CD4-positive, alpha-beta T cell treated with Interleukin-12 subunit alpha and Interleukin-12 subunit beta, for 1 hour (primary cell): ENCODE measurements around the gene SERPINB12.

Experiments
- DNase-seq: peaks from one replicate; pipeline ENCODE4 v3.0.0-alpha.2; 2020

SERPINB12 gene

DNA sequence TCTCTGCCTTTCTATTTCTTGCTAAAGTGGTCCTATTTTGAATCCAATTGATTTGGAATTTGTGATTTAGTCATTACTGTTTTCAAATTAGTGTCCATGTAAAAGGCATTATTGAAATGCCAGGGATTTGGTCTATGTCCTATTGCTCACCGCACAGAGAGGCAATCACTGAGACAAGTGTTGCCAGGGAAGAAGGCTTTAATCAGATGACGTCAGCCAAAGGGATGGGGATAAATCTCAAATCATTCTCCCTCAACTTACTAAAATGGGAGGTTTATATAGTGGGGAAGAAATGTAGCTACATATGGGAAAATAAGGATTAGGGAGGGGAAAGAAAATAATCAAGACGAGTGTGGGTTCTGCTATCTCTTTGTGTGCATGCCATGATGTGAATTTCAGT lies 9.6 kb downstream of the SERPINB12 start:
- no peak for DNase-seq

DNA sequence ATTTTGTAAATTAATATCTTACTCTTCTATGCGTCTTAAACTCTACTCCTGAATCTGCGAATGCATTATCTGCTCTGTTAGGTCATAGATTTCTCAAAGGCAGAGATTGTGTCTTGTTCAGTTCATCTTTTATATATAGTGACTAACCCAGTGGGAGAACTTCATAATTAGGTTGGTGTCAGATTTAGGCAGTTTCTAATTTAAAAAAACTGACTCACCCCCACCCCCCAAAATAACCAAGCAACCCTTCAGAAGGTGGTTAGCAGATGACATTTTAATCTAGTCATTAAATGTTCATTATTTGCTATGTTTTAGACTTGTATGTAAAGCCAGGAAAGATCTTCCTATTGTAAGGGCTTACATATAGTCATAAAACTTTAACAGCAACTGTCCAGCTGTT lies 10.4 kb downstream of the SERPINB12 start:
- no peak for DNase-seq

DNA sequence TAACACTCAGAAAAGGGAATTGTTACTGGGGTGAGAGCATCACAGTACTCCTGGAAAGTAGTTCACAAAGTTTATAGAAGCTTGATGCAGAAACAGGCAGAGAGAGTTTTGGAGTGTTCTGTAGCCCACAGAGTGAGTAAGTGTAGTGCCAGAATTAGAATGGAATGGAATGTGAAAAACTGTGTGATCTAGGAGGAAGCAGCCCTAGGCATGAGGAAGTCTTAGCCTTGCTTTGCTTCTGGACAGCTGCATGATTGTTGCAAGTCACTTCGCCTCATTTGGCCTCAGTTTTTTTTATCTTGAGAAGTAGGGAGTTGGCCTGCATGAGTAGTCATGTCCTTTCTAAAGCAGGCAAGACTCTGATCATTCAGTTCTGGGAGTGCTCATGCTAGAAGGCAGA lies 10.9 kb downstream of the SERPINB12 start:
- no peak for DNase-seq

GRCh38 chr18:63559567-63560491 lies 17.7 kb downstream of the SERPINB12 start:
- DNase-seq = no peak

DNA sequence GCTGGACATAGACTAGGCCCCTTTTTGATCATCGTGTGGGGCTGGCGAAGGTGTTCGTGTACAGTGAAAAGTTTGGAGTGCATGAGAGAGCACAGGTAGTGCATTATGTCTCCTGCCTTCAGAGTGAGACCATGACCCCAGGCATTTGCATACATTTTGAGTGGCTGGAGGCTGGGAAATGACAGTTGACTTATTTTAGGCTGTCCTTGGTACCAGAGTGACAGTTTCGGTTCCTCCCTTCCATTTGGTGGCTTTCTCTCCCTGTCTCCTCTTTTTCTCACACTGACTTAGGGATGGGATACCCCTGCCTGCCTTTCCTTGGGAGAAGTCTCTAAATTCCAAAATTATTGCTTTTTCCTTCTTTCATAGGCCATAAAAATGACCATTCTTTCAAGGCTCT lies 20.1 kb downstream of the SERPINB12 start:
- DNase-seq = no peak

DNA sequence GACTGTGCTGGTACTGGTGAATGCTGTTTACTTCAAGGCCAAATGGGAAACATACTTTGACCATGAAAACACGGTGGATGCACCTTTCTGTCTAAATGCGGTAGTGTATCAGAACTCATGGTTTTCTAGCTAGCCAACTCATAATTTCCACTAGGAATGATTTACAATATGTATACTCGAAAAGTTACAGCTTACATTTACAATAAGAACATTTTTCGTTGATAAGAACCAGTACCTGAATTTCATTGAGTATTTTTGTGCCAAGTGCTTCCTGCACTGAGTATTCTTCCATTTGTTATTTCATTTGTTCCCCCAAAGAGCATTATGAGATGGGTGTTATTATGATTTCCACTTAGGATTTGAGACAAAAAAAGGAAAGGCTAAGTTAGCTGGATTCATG lies 21.9 kb downstream of the SERPINB12 start:
- no peak for DNase-seq

DNA sequence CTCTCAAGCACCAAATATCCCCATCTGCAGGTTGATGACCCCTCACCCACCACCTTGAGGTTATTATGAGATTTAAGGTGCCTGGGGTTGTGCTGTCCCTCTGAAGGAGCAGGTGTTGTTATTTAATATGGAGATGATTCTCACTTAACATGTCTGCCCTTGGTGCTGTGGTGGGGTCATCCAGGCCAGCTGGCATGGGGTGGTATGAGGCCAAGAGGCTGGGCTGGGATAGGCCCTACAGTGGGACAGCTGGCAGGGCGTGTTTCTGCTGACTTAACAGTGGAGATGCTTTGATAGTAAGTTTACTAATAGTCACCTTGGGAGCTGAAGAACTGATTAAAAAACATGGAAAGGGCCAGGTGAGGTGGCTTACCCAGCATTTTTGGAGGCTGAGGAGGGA lies 22.4 kb downstream of the SERPINB12 start:
- DNase-seq = no peak

- DNase-seq = no peak
Measured at GRCh38 chr18:63567276-63567675, 25.1 kb downstream of the SERPINB12 start.

DNA sequence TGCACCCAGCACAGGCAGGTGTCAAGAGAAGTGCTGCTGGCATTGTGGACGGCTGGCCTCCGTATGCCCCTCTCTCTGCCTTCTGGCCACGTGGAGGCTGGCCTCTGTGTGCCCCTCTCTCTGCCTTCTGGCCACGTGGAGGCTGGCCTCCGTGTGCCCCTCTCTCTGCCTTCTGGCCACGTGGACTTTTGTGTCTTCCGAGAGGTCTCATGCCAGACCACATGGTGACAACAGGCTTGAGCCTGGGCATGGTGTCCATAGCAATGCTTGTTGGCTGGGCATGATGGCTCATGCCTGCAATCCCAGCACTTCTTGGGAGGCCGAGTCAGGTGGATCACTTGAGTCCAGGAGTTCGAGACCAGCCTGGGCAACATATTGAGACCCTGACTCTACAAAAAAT lies 25.7 kb downstream of the SERPINB12 start:
- DNase-seq = no peak

- DNase-seq = no peak
Measured at GRCh38 chr18:63570721-63571120, 28.6 kb downstream of the SERPINB12 start.

- DNase-seq = no peak
Measured at GRCh38 chr18:63575681-63576080, 33.5 kb downstream of the SERPINB12 start.

- DNase-seq = peak; percentile 1
Measured at GRCh38 chr18:63578357-63578958, 36.3 kb downstream of the SERPINB12 start.

- no peak for DNase-seq
Measured at GRCh38 chr18:63579616-63580015, 37.4 kb downstream of the SERPINB12 start.

GRCh38 chr18:63585988-63586387 lies 43.8 kb downstream of the SERPINB12 start:
- DNase-seq = no peak

- DNase-seq = no peak
Measured at GRCh38 chr18:63586431-63586830, 44.3 kb downstream of the SERPINB12 start.

- no peak for DNase-seq
Measured at GRCh38 chr18:63586966-63587365, 44.8 kb downstream of the SERPINB12 start, which contains the start of gene SERPINB13. Gene SERPINB13, plus strand, starts transcription at chr18:63587343. Its CDS starts 1,325 bp downstream, at chr18:63588668.

- no peak for DNase-seq
Measured at GRCh38 chr18:63588909-63589308, 46.7 kb downstream of the SERPINB12 start.

DNA sequence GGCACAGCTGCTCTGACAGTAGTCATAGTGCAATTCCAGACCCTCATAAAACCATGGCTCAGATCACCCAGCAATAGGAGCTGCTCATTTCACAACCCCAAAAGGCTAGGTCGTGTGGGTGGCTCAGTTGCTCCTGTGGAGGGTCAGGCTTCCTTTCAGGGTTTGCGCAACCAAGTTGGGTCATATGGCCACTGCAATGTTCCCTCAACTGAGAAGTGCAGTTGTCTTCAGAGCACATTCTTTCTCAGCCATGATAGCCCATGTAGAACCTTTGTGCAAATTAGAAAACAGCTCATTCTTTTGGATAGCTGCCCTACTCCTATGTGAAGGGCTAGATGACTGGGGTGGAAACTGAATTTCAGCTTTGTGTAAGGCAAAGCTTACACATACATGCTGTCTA lies 48.2 kb downstream of the SERPINB12 start:
- no peak for DNase-seq

DNA sequence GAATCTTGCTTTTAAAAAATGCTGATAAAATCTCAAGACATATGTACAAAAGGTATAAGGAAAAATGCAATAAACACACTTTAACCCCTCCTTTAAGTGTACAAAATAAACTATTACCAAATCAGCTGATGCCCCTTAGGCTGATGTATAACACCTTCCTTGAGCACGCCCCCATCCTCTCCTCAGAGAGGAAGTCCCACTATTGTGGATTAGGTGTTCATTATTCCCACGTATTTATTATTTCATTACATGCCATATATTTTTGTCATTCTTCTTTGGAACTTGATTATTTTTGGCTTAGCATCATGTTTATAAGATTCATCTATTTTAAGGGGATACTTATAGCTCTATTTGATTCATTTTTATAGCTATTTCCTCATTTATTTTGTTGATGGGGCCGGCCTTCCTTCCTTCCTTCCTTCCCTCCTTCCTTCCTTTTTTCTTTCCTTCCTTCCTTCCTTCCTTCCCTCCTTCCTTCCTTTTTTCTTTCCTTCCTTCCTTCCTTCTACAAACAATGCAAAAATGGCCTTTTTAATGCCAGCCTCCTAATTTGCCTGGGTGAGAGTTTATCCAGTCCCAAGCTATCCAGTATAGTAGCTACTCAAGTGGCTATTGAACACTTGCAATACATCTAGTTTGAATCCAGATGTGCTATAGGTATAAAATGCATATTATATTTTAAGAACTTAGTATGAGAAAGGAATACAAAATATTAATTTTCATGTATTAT lies 49.0 kb downstream of the SERPINB12 start:
- DNase-seq = no peak

GRCh38 chr18:63591725-63592124 lies 49.6 kb downstream of the SERPINB12 start:
- no peak for DNase-seq

GRCh38 chr18:63592471-63592870 lies 50.3 kb downstream of the SERPINB12 start:
- DNase-seq = no peak

DNA sequence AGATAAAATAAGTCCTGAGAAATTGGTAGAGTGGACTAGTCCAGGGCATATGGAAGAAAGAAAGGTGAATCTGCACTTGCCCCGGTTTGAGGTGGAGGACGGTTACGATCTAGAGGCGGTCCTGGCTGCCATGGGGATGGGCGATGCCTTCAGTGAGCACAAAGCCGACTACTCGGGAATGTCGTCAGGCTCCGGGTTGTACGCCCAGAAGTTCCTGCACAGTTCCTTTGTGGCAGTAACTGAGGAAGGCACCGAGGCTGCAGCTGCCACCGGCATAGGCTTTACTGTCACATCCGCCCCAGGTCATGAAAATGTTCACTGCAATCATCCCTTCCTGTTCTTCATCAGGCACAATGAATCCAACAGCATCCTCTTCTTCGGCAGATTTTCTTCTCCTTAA lies 54.8 kb downstream of the SERPINB12 start:
- DNase-seq = no peak

GRCh38 chr18:63603355-63603754 lies 61.2 kb downstream of the SERPINB12 start:
- DNase-seq = no peak

- DNase-seq = no peak
Measured at GRCh38 chr18:63603772-63604171, 61.6 kb downstream of the SERPINB12 start.
